Panc1 (cell line): Measurements from ENCODE around the gene ENTREP1. TPM values are rescaled to one million over a fixed set of nuclear protein-coding genes. Genes with fewer than 3 reads are reported as not detected.

Experiments
- ATAC-seq: fragments of 200-7000 bp; cut with Tn5 transposase; 2 replicates; pipeline ENCODE4 v1.9.1; 2020; ENCODE audit warnings: mild to moderate bottlenecking, moderate library complexity
- BruUV-seq: library from RNA; stranded (reverse); fragments of 400-500 nt; replicated peaks from 2 replicates; lab custom pipeline; 2021; lab: Mats Ljungman, UMichigan
- CTCF ChIA-PET: fragments of 300-600 bp; sonication (Branson Sonifier 250); formaldehyde crosslinking; loops from one replicate; lab custom pipeline; 2022; ENCODE audit warnings: antibody characterized with exemption; lab: Charles Lee
- POLR2A ChIA-PET: fragments of 300-600 bp; sonication (Branson Sonifier 250); formaldehyde crosslinking; loops from one replicate; lab custom pipeline; 2022; ENCODE audit warnings: antibody characterized with exemption; lab: Charles Lee
- DNase-seq: peaks from one replicate; pipeline ENCODE4 v3.0.0-alpha.2; 2010; ENCODE audit warnings: low read depth, low spot score
- H3K27ac ChIP-seq: 2 replicates; pipeline ENCODE4 v1.5.1; 2011; ENCODE audit warnings: mild to moderate bottlenecking, low read length, inconsistent platforms
- H3K27me3 ChIP-seq: fragments of 200-500 bp; sonication (Bioruptor generic); 2 replicates; pipeline ENCODE4 v1.6.0; 2014; ENCODE audit warnings: low read length, inconsistent platforms; ENCODE audit not compliant: control insufficient read depth, insufficient read depth
- H3K36me3 ChIP-seq: fragments of 200-500 bp; sonication (Bioruptor generic); 2 replicates; pipeline ENCODE4 v1.5.1; 2014; ENCODE audit warnings: inconsistent platforms, mild to moderate bottlenecking, low read length, moderate library complexity; ENCODE audit not compliant: control insufficient read depth, insufficient read depth
- H3K4me1 ChIP-seq: 2 replicates; pipeline ENCODE4 v1.5.1; 2011; ENCODE audit warnings: inconsistent platforms, mild to moderate bottlenecking, low read length, moderate library complexity; ENCODE audit not compliant: control insufficient read depth, insufficient read depth
- H3K4me3 ChIP-seq, 2 experiments: 2 replicates each; pipeline ENCODE4 v1.5.1; 2011 to 2012; ENCODE audit warnings: low read depth in 2 of 2, low read length in 2 of 2, mild to moderate bottlenecking in 2 of 2, inconsistent platforms in 1 of 2, moderate library complexity in 1 of 2
- H3K9me3 ChIP-seq: fragments of 200-500 bp; sonication (Bioruptor generic); 2 replicates; pipeline ENCODE4 v1.5.1; 2014; ENCODE audit warnings: low read depth, mild to moderate bottlenecking, inconsistent platforms, low read length, moderate library complexity; ENCODE audit not compliant: control insufficient read depth, insufficient read depth
- CTCF ChIP-seq: fragments of 450-650 bp; IDR thresholded peaks from 2 replicates; pipeline ENCODE4 v1.5.1; 2017; ENCODE audit warnings: mild to moderate bottlenecking
- POLR2AphosphoS5 ChIP-seq: IDR thresholded peaks from 2 replicates; pipeline ENCODE4 v1.6.1; 2012; ENCODE audit warnings: mild to moderate bottlenecking, low read depth, low read length, moderate library complexity
- REST ChIP-seq, 2 experiments: IDR thresholded peaks; 2 replicates each; pipeline ENCODE4 v1.6.1; 2011 to 2012; ENCODE audit warnings: low read depth in 2 of 2, control low read depth in 1 of 2, low read length in 1 of 2, mild to moderate bottlenecking in 1 of 2, moderate library complexity in 1 of 2; ENCODE audit not compliant: insufficient read depth in 1 of 2
- SIN3A ChIP-seq: IDR thresholded peaks from 2 replicates; pipeline ENCODE4 v1.6.1; 2012; ENCODE audit warnings: low read depth, mild to moderate bottlenecking, low read length, moderate library complexity, borderline replicate concordance; ENCODE audit not compliant: insufficient read depth
- TCF7L2 ChIP-seq: IDR thresholded peaks from 2 replicates; pipeline ENCODE4 v1.6.1; 2011; ENCODE audit warnings: mild to moderate bottlenecking, low read depth, low read length, inconsistent platforms
- in situ Hi-C: cut with HindIII; loops from 2 replicates; pipeline ENCODE4 v1.10.0; 2016; ENCODE audit warnings: low sequenced_read_pairs, low pct_unique_long_range_greater_than_20kb
- intact Hi-C: fragments of 100-400 bp; cut with micrococcal nuclease; formaldehyde crosslinking; loops from one replicate; pipeline ENCODE4 v1.10.0; 2022; ENCODE audit not compliant: unreplicated experiment
- total RNA-seq: library from RNA; stranded (reverse); gene quantifications from one replicate; pipeline ENCODE4 v1.2.1, GENCODE V29; 2021; ENCODE audit not compliant: unreplicated experiment

The ENTREP1 gene
- total RNA-seq, 1 experiment from 2014 or later = 0.13 TPM

GRCh38 chr9:69377291-69377690 is 52.3 kb downstream of the ENTREP1 start:
- Histone ChIP-seq H3K27ac (no peak overlapping the region), H3K9me3 (no peaks in the 10 kb centered on the region), H3K27me3 (no peaks in the 10 kb centered on the region), H3K36me3 (no peaks in the 10 kb centered on the region), H3K4me3 (no peak overlapping the region), H3K4me1 (no peaks in the 10 kb centered on the region)
- no TSS peak for BruUV-seq
- ATAC-seq (no peak), DNase-seq (no peak)
- CTCF ChIA-PET = no interaction called here
- in situ Hi-C loops = no loop called here
- intact Hi-C loops = no loop called here
- TF ChIP-seq REST (IDR thresholded peaks at IDR 0.05; ENCODE audit: insufficient read depth in 1 of 2, low read depth in 2 of 2, low read length in 1 of 2) = no peak
- TF ChIP-seq POLR2AphosphoS5 = no peak
- TF ChIP-seq TCF7L2 = no peak
- no peak for TF ChIP-seq CTCF
- TF ChIP-seq SIN3A = no peak
- POLR2A ChIA-PET = no interaction called here

- intact Hi-C loops (no loop called here), in situ Hi-C loops (no loop called here)
- no peak for DNase-seq
- TF ChIP-seq SIN3A = no peak
- TF ChIP-seq REST (IDR thresholded peaks at IDR 0.05; ENCODE audit: insufficient read depth in 1 of 2, low read depth in 2 of 2, low read length in 1 of 2) = no peak
- no peak for TF ChIP-seq CTCF
- TF ChIP-seq POLR2AphosphoS5 = no peak
- TF ChIP-seq TCF7L2 = no peak
- H3K9me3 ChIP-seq = no peaks in the 10 kb centered on the region
- H3K4me1 ChIP-seq = no peaks in the 10 kb centered on the region
- H3K27me3 ChIP-seq = no peaks in the 10 kb centered on the region
- no peak for ATAC-seq
- no peak overlapping the region for H3K4me3 ChIP-seq
- POLR2A ChIA-PET = no interaction called here
- no TSS peak for BruUV-seq
- CTCF ChIA-PET = no interaction called here
- no peaks in the 10 kb centered on the region for H3K36me3 ChIP-seq
- H3K27ac ChIP-seq = no peak overlapping the region
These were observed 53.0 kb downstream of the ENTREP1 start for GRCh38 chr9:69377981-69378380.
